Upper lobe of left lung (tissue), 6 donors: ENCODE measurements around the gene APOM. TPM values are rescaled to one million over a fixed set of nuclear protein-coding genes. Genes with fewer than 3 reads are reported as not detected.

Experiments
- ATAC-seq, 2 donors: fragments of 200-7000 bp; cut with Tn5 transposase; one replicate each; pipeline ENCODE4 v1.9.1; 2022; ENCODE audit warnings: mild to moderate bottlenecking in 2 of 2, moderate library complexity in 2 of 2; ENCODE audit not compliant: low FRiP score in 2 of 2
- DNase-seq, 2 donors: peaks; one replicate each; pipeline ENCODE4 v3.0.0-alpha.2; 2019 to 2020
- H3K27ac ChIP-seq, 4 donors: fragments of 200-600 bp; sonication (generic); one replicate each; pipeline ENCODE4 v1.5.1; 2016 to 2019
- H3K27me3 ChIP-seq, 4 donors: fragments of 200-600 bp; sonication (generic); one replicate each; pipeline ENCODE4 v1.5.1; 2017 to 2019
- H3K36me3 ChIP-seq, 4 donors: fragments of 200-600 bp; sonication (generic); one replicate each; pipeline ENCODE4 v1.5.1; 2016 to 2019
- H3K4me1 ChIP-seq, 4 donors: fragments of 200-600 bp; sonication (generic); one replicate each; pipeline ENCODE4 v1.5.1; 2018 to 2019
- H3K4me3 ChIP-seq, 4 donors: fragments of 200-600 bp; sonication (generic); one replicate each; pipeline ENCODE4 v1.5.1; 2017 to 2019; ENCODE audit warnings: mild to moderate bottlenecking in 2 of 4, moderate library complexity in 1 of 4
- H3K9me3 ChIP-seq, 4 donors: fragments of 200-600 bp; sonication (generic); one replicate each; pipeline ENCODE4 v1.5.1; 2018 to 2019
- CTCF ChIP-seq, 6 experiments: fragments of 450-650 bp in 4 of 6; fragments of 200-600 bp in 2 of 6; sonication (generic) in 2 of 6; IDR thresholded peaks; one replicate each; pipeline ENCODE4 v1.5.1; 2016 to 2019; ENCODE audit warnings: antibody characterized with exemption in 6 of 6
- EP300 ChIP-seq, 4 donors: sonication (generic); formaldehyde crosslinking; IDR thresholded peaks; one replicate each; pipeline ENCODE4 v1.5.1; 2017; ENCODE audit warnings: antibody characterized with exemption in 4 of 4, control low read depth in 2 of 4
- POLR2A ChIP-seq, 4 donors: fragments of 450-650 bp; IDR thresholded peaks; one replicate each; pipeline ENCODE4 v1.5.1; 2016 to 2017; ENCODE audit warnings: antibody characterized with exemption in 4 of 4, mild to moderate bottlenecking in 2 of 4
- POLR2AphosphoS5 ChIP-seq, 2 donors: sonication (generic); formaldehyde crosslinking; IDR thresholded peaks; one replicate each; pipeline ENCODE4 v1.5.1; 2017; ENCODE audit warnings: antibody characterized with exemption in 2 of 2
- WGBS, 2 donors: methylation state at CpG; one replicate each; pipeline ENCODE4 v1.1.5; 2017 to 2018; 5-methylcytosine and 5-hydroxymethylcytosine counted together
- small RNA-seq, 4 donors: library from RNA; depleted of rRNA; stranded (forward); fragments of <200 nt; gene quantifications; one replicate each; pipeline ENCODE3, GENCODE V24; 2016
- total RNA-seq, 6 donors: library from RNA; depleted of rRNA in 4 of 6; stranded (reverse); fragments of >200 nt in 4 of 6; gene quantifications; one replicate each; pipeline versions ENCODE4 v1.1.0 to v1.2.1, GENCODE V29; 2016 to 2021
- donor health status: DM: no; HTN: no; CAD: no; lungs with moderate emphysema.
- donor health status: DM: no; HTN: yes; CAD: no; lungs with severe emphysema.

APOM gene
- total RNA-seq, 6 donors from 2014 or later, result 0.89 to 4.3 (median 2.1) TPM

- Histone ChIP-seq H3K4me1 (peaks cover 16 to 25% (median 21%) of the 10 kb centered on the region in 4 donors), H3K9me3 (no peaks in the 10 kb centered on the region), H3K27ac (no peak within 1 kb of the TSS), H3K36me3 (no peaks in the 10 kb centered on the region), H3K4me3 (no peak within 1 kb of the TSS), H3K27me3 (no peaks in the 10 kb centered on the region)
- DNase-seq (no peak), ATAC-seq (no peak)
- no peak for TF ChIP-seq POLR2AphosphoS5 (IDR thresholded peaks at IDR 0.05)
- no peak for TF ChIP-seq EP300 (IDR thresholded peaks at IDR 0.05)
- no peak for TF ChIP-seq POLR2A (IDR thresholded peaks at IDR 0.05)
- TF ChIP-seq CTCF (IDR thresholded peaks at IDR 0.05), result no peak
- WGBS, 2 donors, result 50 to 73% methylated on average over 2 to 3 of the region's 3 CpGs
Measured at GRCh38 chr6:31706599-31706998, 50.9 kb downstream of the APOM start, which contains the start of gene LY6G6F. LY6G6F (plus strand) TSS chr6:31706866; CDS start chr6:31706907, 41 bp downstream.

GRCh38 chr6:31707701-31708100 is 52.0 kb downstream of the APOM start:
- Histone ChIP-seq H3K9me3 (no peaks in the 10 kb centered on the region), H3K4me1 (peaks cover 8 to 20% (median 15%) of the 10 kb centered on the region in 4 donors), H3K4me3 (no peak overlapping the region), H3K36me3 (no peaks in the 10 kb centered on the region), H3K27me3 (no peaks in the 10 kb centered on the region), H3K27ac (no peak overlapping the region)
- no peak for DNase-seq
- WGBS, 2 donors, result 79 to 92% methylated on average over 6 to 10 of the region's 10 CpGs
- no peak for ATAC-seq
- TF ChIP-seq CTCF (IDR thresholded peaks at IDR 0.05) (no peak), EP300 (IDR thresholded peaks at IDR 0.05) (no peak), POLR2A (IDR thresholded peaks at IDR 0.05) (no peak), POLR2AphosphoS5 (IDR thresholded peaks at IDR 0.05) (no peak)

Small RNA genes lying within 50 kb of the gene (small RNA-seq; reads per million reads assigned to genes)
- gene MIR4646, result 0 reads per million in 4 donors
- 0 reads per million in 4 donors for gene MIR6832
- gene RF00019, result 0 reads per million in 4 donors
- gene SNORA38, result 2.2 to 6.4 (median 2.6) reads per million in 4 donors
- 0 reads per million in 4 donors for gene UQCRHP1

Other genes with a start within 250 kb of the APOM start
- gene MICB, start 157.7 kb upstream of the APOM start, total RNA-seq, result 10 to 100 TPM in 4 of 6 donors, 1 to 10 TPM in 2; 4.9 to 14.4 (median 11.3) TPM
- not detected for gene MCCD1, start 126.9 kb upstream of the APOM start, total RNA-seq
- gene DDX39B, start 113.9 kb upstream of the APOM start, total RNA-seq, result 100 to 1,000 TPM; 201 to 541 (median 270) TPM
- gene ATP6V1G2, start 109.3 kb upstream of the APOM start, total RNA-seq, result 1 to 10 TPM in 4 of 6 donors, under 1 TPM in 2; 0.55 to 2.0 (median 1.1) TPM
- 10 to 100 TPM; 18.2 to 45.1 (median 23.8) TPM for gene NFKBIL1, start 108.3 kb upstream of the APOM start, total RNA-seq
- gene LTA, start 83.6 kb upstream of the APOM start, total RNA-seq, result 1 to 10 TPM in 2 of 6 donors, not detected in 4; 1.6 to 1.8 TPM
- 1 to 10 TPM in 5 of 6 donors, under 1 TPM in 1; 0.33 to 6.6 (median 2.9) TPM for gene TNF, start 80.3 kb upstream of the APOM start, total RNA-seq
- 10 to 100 TPM in 1 of 6 donors, 1 to 10 TPM in 2, not detected in 3; 1.3 to 18.7 (median 8.2) TPM for gene LTB, start 73.5 kb upstream of the APOM start, total RNA-seq
- gene LST1, start 69.6 kb upstream of the APOM start, total RNA-seq, result 100 to 1,000 TPM in 1 of 6 donors, 10 to 100 TPM in 3, 1 to 10 TPM in 2; 7.7 to 132 (median 33.5) TPM
- 1 to 10 TPM in 1 of 6 donors, under 1 TPM in 3, not detected in 2; 0.54 to 2.0 (median 0.70) TPM for gene NCR3, start 62.9 kb upstream of the APOM start, total RNA-seq
- gene AIF1, start 40.7 kb upstream of the APOM start, total RNA-seq, result 100 to 1,000 TPM in 1 of 6 donors, 10 to 100 TPM in 5; 18.5 to 106 (median 79.7) TPM
- gene PRRC2A, start 35.2 kb upstream of the APOM start, total RNA-seq, result 100 to 1,000 TPM in 4 of 6 donors, 10 to 100 TPM in 2; 80.1 to 154 (median 125) TPM
- 100 to 1,000 TPM; 190 to 421 (median 294) TPM for gene BAG6, start 3.2 kb upstream of the APOM start, total RNA-seq
- gene C6orf47, start 4.9 kb downstream of the APOM start, total RNA-seq, result 10 to 100 TPM; 25.0 to 30.1 (median 28.4) TPM
- 10 to 100 TPM; 12.0 to 45.1 (median 16.6) TPM for gene GPANK1, start 9.1 kb downstream of the APOM start, total RNA-seq
- gene CSNK2B, start 10.2 kb downstream of the APOM start, total RNA-seq, result 100 to 1,000 TPM; 105 to 172 (median 130) TPM
- gene LY6G5B, start 14.1 kb downstream of the APOM start, total RNA-seq, result 10 to 100 TPM in 4 of 6 donors, 1 to 10 TPM in 2; 6.7 to 22.0 (median 12.3) TPM
- gene LY6G5C, start 25.2 kb downstream of the APOM start, total RNA-seq, result 1 to 10 TPM in 4 of 6 donors, not detected in 2; 1.8 to 4.4 (median 3.1) TPM
- 10 to 100 TPM; 42.1 to 62.5 (median 51.6) TPM for gene ABHD16A, start 47.4 kb downstream of the APOM start, total RNA-seq
- 1 to 10 TPM in 4 of 6 donors, under 1 TPM in 2; 0.63 to 9.4 (median 1.7) TPM for gene LY6G6F, start 51.0 kb downstream of the APOM start, total RNA-seq
- gene LY6G6D, start 59.5 kb downstream of the APOM start, total RNA-seq, result not detected
- under 1 TPM in 1 of 6 donors, not detected in 5; 0.23 TPM for gene LY6G6C, start 65.9 kb downstream of the APOM start, total RNA-seq
- gene MPIG6B, start 67.5 kb downstream of the APOM start, total RNA-seq, result 1 to 10 TPM in 3 of 6 donors, under 1 TPM in 2, not detected in 1; 0.30 to 4.1 (median 1.2) TPM
- gene DDAH2, start 73.4 kb downstream of the APOM start, total RNA-seq, result 100 to 1,000 TPM in 2 of 6 donors, 10 to 100 TPM in 4; 46.6 to 157 (median 83.7) TPM
- 100 to 1,000 TPM; 138 to 497 (median 277) TPM for gene CLIC1, start 80.6 kb downstream of the APOM start, total RNA-seq
- 10 to 100 TPM in 4 of 6 donors, 1 to 10 TPM in 2; 7.3 to 52.4 (median 13.1) TPM for gene MSH5, start 84.1 kb downstream of the APOM start, total RNA-seq
- gene SAPCD1, start 106.8 kb downstream of the APOM start, total RNA-seq, result 10 to 100 TPM in 1 of 6 donors, 1 to 10 TPM in 5; 1.1 to 15.7 (median 5.3) TPM
- gene VWA7, start 121.4 kb downstream of the APOM start, total RNA-seq, result 1 to 10 TPM; 4.0 to 7.4 (median 6.6) TPM
- gene VARS1, start 139.9 kb downstream of the APOM start, total RNA-seq, result 10 to 100 TPM; 21.2 to 67.8 (median 39.7) TPM
- 10 to 100 TPM in 5 of 6 donors, 1 to 10 TPM in 1; 5.0 to 44.9 (median 20.9) TPM for gene LSM2, start 151.1 kb downstream of the APOM start, total RNA-seq
- gene HSPA1L, start 159.4 kb downstream of the APOM start, total RNA-seq, result 1 to 10 TPM in 5 of 6 donors, under 1 TPM in 1; 0.89 to 3.1 (median 2.0) TPM
- gene HSPA1A, start 159.6 kb downstream of the APOM start, total RNA-seq, result 100 to 1,000 TPM in 5 of 6 donors, 10 to 100 TPM in 1; 80.7 to 236 (median 144) TPM
- gene HSPA1B, start 171.8 kb downstream of the APOM start, total RNA-seq, result 100 to 1,000 TPM in 5 of 6 donors, 10 to 100 TPM in 1; 92.2 to 177 (median 127) TPM
- 10 to 100 TPM; 28.3 to 90.3 (median 64.6) TPM for gene NEU1, start 206.9 kb downstream of the APOM start, total RNA-seq
- 10 to 100 TPM; 19.1 to 84.2 (median 42.0) TPM for gene SLC44A4, start 223.1 kb downstream of the APOM start, total RNA-seq
- gene EHMT2, start 241.8 kb downstream of the APOM start, total RNA-seq, result 10 to 100 TPM; 23.6 to 57.3 (median 41.7) TPM
- 1 to 10 TPM; 1.0 to 7.5 (median 2.2) TPM for gene ZBTB12, start 246.2 kb downstream of the APOM start, total RNA-seq